ENCODE measurements around the gene CREB3L4. TPM values are rescaled to one million over a fixed set of nuclear protein-coding genes. Genes with fewer than 3 reads are reported as not detected.

CREB3L4 gene
- total and polyA plus RNA-seq, 2 of the 13 experiments (the other 11 are each of a cell fraction or from before 2014, with no cell fraction given), result 9.9 to 18.7 TPM

DNA sequence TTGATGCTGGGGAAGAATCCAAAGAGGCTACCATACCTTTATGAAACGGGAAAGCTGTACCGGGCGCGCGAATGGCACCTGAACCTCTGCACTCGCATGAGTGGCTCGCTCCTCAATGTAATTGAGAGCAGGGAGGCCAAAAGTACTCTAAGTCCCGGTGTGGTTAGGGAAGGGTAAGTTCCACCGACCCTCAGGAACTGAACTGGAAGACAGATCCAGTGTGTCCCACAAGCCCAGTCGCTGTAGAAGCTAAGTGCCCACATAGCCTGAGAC, 46.0 kb upstream of the CREB3L4 start (continued):
- TF ChIP-seq, protein P1, sequence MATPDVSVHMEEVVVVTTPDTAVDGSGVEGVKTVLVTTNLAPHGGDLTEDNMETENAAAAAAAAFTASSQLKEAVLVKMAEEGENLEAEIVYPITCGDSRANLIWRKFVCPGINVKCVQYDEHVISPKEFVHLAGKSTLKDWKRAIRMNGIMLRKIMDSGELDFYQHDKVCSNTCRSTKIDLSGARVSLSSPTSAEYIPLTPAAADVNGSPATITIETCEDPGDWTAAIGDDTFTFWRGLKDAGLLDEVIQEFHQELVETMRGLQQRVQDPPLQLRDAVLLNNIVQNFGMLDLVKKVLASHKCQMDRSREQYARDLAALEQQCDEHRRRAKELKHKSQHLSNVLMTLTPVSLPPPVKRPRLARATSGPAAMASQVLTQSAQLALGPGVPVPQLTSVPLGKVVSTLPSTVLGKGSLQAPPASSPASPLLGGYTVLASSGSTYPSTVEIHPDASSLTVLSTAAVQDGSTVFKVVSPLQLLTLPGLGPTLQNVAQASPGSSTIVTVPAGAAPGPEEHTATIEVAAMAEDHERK (CRISPR knock-in tag; IDR thresholded peaks at IDR 0.05; ENCODE audit: low read depth), result no peak
- TF ChIP-seq ZNF607 (CRISPR knock-in tag; IDR thresholded peaks at IDR 0.05; ENCODE audit: borderline replicate concordance) (no peak), ZNF619 (CRISPR knock-in tag; IDR thresholded peaks at IDR 0.05) (0 out of 2 replicates have a peak, but pooled peaks have one; percentile 51), ZNF780A (CRISPR knock-in tag; IDR thresholded peaks at IDR 0.05) (no peak), ZC3H4 (CRISPR knock-in tag; IDR thresholded peaks at IDR 0.05; ENCODE audit: borderline replicate concordance) (no peak)

DNA sequence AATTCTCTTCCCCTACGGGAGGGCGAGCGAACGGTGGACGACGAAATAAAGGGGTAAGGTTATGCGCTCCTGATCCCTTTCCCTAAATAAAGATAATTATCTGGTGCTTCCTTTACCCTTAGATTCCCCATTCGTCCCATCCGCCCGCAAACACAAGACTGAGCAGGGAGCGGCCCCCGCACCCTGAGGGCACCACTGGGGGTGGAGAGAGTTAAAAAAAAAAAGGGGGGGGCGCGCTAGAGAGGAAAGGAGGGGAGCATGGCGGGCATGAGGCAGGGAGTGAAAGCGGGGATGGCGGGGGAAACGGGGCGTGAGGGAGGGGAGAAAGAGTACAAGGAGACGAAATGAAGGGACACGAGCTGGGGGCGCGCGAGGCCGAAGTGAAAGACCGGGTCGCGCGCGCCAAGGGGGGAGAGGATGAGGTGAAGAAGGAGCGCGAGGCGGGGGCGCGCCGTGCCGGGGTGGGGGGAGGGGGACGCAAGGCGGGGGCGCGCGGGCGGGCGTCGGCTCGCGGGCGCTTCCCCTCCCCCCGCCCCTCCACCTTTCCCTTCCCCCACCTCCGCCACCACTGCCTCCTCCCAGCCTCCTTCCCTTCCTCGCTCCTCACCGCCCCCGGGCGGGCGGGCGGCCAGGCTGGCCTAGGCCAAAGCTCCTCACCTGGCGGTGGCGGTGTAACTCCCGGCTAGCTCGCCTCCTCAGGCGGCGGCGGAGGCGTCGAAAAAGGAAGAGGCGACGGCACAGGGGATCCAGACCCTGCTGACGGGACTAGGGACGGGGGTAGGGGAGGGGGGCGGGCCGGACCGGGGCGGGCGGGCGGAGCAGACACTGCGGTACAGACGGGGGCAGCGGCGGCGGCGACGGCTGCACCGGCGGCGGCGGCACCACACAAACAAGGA, 45.4 kb upstream of the CREB3L4 start:
- in situ Hi-C loops (cut with HindIII; ENCODE audit: extremely low pct_ligation_motif_present, low pct_unique_long_range_greater_than_20kb), result no loop called here
- ATAC-seq (peak; percentile 65), DNase-seq (ENCODE audit: low spot score) (peak; percentile 51), FAIRE-seq (no peak)
- H3K79me2 ChIP-seq (ENCODE audit: insufficient read depth, low read length), result peaks cover 45% of the 10 kb centered on the region
- H3K4me1 ChIP-seq (ENCODE audit: insufficient read depth, low read length), result peaks cover 37% of the 10 kb centered on the region
- intact Hi-C loops (cut with micrococcal nuclease; ENCODE audit: unreplicated experiment), result loop anchor here (5.0 kb wide), 1 partner anchor 35 kb away; the partner anchor contains the start of gene CRTC2
- WGBS (ENCODE audit: low lambda C conversion rate), result 2% methylated on average over 54 of the region's 86 CpGs
- H3K36me3 ChIP-seq (replicated peaks in 1 of 2; ENCODE audit: control insufficient read depth in 1 of 2, insufficient read depth in 2 of 2, low read length in 2 of 2), result peaks cover 0 to 3% of the 10 kb centered on the region in 2 experiments; a peak in 2 of 5 replicates
- H4K20me1 ChIP-seq (ENCODE audit: insufficient read depth, low read length), result peaks cover 26% of the 10 kb centered on the region
- H3K27me3 ChIP-seq (ENCODE audit: control insufficient read depth in 1 of 2, insufficient read depth in 2 of 2, low read length in 2 of 2), result no peaks in the 10 kb centered on the region; a peak in 2 of 5 replicates
- H3K9me3 ChIP-seq (ENCODE audit: low read length), result no peaks in the 10 kb centered on the region
- H3K4me3 ChIP-seq (replicated peaks in 1 of 3; ENCODE audit: insufficient read depth in 1 of 3, low read depth in 2 of 3, low read length in 3 of 3), result peak overlapping the region; percentile 74 to 80 (median 79)
- peak overlapping the region; percentile 90 for H3K4me2 ChIP-seq (ENCODE audit: low read depth, low read length)
- BruUV-seq (replicated peaks), result no TSS peak
- no peak overlapping the region for H2AFZ ChIP-seq (ENCODE audit: low read length)
- CTCF ChIA-PET (ENCODE audit: low intra/inter-chr PET ratio, low total read pairs), result no interaction called here
- peak overlapping the region; percentile 83 for H3K27ac ChIP-seq (ENCODE audit: extremely low read length, insufficient read depth, low read length)
- H3K9ac ChIP-seq (ENCODE audit: insufficient read depth, low read depth, low read length), result peak overlapping the region; percentile 84
- POLR2A ChIA-PET, result interaction anchor here (0.6 to 3.5 kb wide), 15 partner anchors 8 to 147 kb away, joined by 3 to 28 read pairs (median 7); partner anchors contain the start of genes CREB3L4, CRTC2, DENND4B and JTB
- TF ChIP-seq HHEX (CRISPR knock-in tag; IDR thresholded peaks at IDR 0.05) (no peak), ZNF44 (CRISPR knock-in tag; IDR thresholded peaks at IDR 0.05) (no peak), CEBPB (IDR thresholded peaks at IDR 0.05; ENCODE audit: borderline replicate concordance, low read depth, low read length) (no peak), AHR (CRISPR knock-in tag; IDR thresholded peaks at IDR 0.05) (peak; percentile 27; the same call in 1 of the 2 replicates), CEBPG (CRISPR knock-in tag; IDR thresholded peaks at IDR 0.05) (no peak), HOXA7 (CRISPR knock-in tag; IDR thresholded peaks at IDR 0.05) (no peak), DMAP1 (CRISPR knock-in tag; IDR thresholded peaks at IDR 0.05) (0 out of 2 replicates have a peak, but pooled peaks have one; percentile 2), ZFP36L2 (CRISPR knock-in tag; IDR thresholded peaks at IDR 0.05) (no peak)
- TF ChIP-seq, protein P2, sequence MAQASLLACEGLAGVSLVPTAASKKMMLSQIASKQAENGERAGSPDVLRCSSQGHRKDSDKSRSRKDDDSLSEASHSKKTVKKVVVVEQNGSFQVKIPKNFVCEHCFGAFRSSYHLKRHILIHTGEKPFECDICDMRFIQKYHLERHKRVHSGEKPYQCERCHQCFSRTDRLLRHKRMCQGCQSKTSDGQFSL (CRISPR knock-in tag; IDR thresholded peaks at IDR 0.05), result 0 out of 2 replicates have a peak, but pooled peaks have one; percentile 67
- TF ChIP-seq, protein P3, sequence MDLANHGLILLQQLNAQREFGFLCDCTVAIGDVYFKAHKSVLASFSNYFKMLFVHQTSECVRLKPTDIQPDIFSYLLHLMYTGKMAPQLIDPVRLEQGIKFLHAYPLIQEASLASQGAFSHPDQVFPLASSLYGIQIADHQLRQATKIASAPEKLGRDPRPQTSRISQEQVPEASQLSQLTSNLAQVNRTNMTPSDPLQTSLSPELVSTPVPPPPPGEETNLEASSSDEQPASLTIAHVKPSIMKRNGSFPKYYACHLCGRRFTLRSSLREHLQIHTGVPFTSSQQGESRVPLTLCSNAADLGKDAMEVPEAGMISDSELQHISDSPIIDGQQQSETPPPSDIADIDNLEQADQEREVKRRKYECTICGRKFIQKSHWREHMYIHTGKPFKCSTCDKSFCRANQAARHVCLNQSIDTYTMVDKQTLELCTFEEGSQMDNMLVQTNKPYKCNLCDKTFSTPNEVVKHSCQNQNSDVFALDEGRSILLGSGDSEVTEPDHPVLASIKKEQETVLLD (CRISPR knock-in tag; IDR thresholded peaks at IDR 0.05; ENCODE audit: low read depth), result peak; percentile 64; the same call in 1 of the 2 replicates
- TF ChIP-seq, protein P4, sequence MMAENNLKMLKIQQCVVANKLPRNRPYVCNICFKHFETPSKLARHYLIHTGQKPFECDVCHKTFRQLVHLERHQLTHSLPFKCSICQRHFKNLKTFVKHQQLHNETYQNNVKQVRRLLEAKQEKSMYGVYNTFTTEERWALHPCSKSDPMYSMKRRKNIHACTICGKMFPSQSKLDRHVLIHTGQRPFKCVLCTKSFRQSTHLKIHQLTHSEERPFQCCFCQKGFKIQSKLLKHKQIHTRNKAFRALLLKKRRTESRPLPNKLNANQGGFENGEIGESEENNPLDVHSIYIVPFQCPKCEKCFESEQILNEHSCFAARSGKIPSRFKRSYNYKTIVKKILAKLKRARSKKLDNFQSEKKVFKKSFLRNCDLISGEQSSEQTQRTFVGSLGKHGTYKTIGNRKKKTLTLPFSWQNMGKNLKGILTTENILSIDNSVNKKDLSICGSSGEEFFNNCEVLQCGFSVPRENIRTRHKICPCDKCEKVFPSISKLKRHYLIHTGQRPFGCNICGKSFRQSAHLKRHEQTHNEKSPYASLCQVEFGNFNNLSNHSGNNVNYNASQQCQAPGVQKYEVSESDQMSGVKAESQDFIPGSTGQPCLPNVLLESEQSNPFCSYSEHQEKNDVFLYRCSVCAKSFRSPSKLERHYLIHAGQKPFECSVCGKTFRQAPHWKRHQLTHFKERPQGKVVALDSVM (CRISPR knock-in tag; IDR thresholded peaks at IDR 0.05), result 0 out of 2 replicates have a peak, but pooled peaks have one; percentile 17

Measured in HepG2 (cell line).